Kidney capillary endothelial cell (primary cell): ENCODE measurements around the gene ZNF408.
"Not testable (repeated sequence)": the region's sequence is repeated elsewhere in the genome, so short reads cannot be mapped to it uniquely, and the experiment has no call there.

Experiments used
- DNase-seq: peaks from one replicate; pipeline ENCODE4 v3.0.0-alpha.2; 2018; ENCODE audit warnings: low spot score

The ZNF408 gene

DNA sequence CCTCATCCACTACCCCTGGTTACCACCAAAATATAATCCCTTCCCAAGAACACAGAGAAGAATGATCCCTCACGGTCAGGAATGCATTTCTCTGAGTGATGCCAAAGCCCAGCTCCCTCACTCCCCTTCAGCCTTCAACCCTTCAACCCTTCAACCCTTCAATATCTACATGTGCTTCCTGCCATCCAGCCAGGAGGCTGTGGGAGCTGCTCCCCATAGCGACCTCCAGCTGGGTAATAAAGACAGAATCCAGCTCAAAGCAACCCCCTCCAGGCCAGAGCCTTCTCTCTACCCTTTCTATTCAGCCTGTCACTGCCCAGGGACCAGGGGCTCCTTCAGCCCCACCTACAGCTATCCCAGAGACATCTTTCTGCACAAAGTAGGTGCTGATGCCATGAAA, 3.1 kb upstream of the ZNF408 start:
- no peak for DNase-seq

DNA sequence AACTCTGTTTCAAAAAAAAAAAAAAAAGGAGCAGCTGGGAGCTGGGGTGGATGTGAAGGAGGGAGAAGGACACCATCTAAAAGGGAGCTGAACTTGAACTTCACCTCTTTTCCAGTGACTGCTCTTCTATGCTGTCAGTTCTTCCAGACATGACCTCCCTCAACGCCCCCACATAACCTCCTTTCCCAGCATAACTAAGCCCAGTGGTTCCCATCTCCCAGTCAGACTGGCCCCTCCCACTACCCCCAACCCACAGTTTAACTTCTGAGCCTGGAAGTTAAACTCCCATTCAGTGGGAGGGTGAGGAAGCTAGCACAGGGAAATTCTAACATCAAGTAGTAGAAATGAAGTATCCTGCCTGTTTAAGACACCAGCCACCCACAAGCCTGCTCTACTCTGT, 2.2 kb upstream of the ZNF408 start:
- DNase-seq, result no peak

DNA sequence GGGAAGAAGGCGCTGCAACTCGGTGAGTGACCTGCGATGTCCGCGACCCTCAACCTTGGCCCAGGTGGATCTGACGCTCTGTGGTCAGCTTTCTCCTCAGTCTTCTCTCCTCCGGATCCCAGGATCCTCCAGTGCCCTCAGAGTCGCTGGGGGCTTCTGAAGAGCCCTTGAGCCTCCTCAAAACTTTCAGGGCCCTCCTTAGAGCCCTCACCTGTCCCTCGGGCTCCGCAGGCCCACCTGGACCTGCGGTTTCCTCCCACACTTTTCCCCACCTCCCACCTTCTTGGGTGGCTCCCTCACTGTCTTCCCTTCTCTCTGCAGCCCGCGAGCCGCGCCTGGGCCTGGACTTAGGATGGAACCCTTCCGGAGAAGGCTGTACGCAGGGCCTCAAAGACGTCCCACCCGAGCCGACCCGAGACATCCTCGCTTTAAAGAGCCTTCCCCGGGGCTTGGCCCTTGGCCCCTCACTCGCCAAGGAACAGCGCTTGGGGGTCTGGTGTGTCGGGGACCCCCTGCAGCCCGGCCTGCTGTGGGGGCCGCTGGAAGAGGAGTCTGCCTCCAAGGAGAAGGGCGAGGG, 335 bp downstream of the ZNF408 start:
- DNase-seq, result no peak

DNA sequence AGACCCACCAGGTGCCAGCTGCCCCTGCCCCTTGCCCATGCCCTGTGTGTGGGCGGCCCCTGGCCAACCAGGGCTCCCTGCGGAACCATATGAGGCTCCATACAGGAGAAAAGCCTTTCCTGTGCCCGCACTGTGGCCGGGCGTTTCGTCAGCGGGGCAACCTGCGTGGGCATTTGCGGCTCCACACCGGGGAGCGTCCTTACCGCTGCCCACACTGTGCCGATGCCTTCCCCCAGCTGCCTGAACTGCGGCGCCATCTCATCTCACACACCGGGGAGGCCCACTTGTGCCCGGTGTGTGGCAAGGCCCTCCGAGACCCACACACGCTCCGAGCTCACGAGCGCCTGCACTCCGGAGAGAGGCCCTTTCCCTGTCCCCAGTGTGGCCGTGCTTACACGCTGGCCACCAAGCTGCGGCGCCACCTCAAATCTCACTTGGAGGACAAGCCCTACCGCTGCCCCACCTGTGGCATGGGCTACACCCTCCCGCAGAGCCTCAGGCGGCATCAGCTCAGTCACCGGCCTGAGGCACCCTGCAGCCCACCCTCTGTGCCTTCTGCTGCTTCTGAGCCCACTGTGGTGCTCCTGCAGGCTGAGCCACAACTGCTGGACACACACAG, 4.3 kb downstream of the ZNF408 start:
- DNase-seq, result no peak

DNA sequence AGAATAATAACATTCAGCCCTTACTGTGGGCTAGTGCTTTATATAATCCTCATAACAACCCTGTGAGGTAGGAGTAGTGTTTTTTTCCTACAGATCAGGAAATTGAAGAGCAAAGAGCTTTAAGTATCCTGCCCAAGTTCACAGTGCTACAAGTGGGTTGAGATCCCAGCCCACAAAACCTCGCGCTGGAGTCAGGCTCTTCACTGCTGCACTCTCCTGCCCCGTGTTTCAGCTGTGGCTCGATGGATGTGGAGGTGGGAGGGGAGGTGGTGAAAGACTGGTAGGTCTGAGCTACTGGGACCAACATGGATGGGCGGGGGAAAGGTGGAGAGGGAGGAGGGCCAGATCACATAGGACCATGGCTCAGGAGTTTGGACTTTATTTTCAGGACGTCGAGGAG, 6.1 kb downstream of the ZNF408 start:
- no peak for DNase-seq

DNA sequence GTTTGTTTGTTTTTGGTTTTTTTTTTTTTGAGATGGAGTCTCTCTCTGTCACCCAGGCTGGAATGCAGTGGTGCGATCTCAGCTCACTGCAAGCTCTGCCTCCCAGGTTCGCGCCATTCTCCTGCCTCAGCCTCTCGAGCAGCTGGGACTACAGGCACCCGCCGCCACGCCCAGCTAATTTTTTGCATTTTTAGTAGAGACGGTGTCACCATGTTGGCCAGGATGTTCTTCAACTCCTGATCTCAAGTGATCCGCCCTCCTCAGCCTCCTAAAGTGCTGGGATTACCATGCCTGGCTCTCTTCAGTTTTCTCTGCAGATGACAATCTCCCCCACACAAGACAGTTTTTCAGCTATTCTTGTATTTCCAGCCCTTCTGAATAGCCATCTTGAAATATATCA, 8.5 kb downstream of the ZNF408 start:
- DNase-seq, result not testable (repeated sequence)

DNA sequence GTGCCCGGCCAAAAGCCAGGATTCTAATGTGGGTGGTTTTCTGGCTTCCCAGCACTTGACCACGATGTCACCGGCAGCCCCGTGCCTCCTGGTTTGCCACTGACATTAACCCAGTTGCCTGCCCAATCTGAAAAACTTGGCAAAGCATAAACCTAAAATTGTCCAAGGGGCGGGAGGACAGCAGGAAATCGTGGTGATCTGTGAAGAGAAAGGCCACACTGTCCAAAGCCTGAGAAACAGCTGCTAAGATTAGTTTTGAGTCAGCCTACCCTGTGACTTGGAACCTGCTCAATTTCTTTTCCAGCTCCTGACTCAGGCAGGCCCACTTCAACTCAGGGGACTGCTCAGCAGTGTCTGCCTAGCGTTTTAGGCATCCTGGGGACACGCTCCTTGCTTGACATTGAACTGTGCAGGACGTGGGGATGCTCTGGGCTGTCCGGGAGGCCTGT, 10.0 kb downstream of the ZNF408 start:
- DNase-seq, result no peak

DNA sequence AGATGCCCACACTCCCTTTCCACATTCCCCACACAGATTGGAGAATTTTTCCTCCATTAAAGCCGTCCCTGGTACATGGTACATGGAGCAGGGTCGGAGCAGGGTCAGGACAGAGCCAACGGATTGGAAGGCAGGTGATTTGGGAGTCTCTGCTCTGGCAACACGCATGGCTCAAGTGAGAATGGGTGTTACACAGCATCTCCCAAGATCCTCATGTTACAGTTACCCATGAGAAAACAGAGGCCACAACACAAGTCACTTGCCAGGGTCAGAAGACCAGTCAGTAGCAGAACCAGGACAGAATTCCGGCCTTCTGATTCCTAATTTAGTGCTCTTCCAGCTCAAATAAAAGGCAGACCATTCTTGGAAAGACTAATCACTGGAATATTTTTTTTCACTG, 10.5 kb downstream of the ZNF408 start:
- no peak for DNase-seq

DNA sequence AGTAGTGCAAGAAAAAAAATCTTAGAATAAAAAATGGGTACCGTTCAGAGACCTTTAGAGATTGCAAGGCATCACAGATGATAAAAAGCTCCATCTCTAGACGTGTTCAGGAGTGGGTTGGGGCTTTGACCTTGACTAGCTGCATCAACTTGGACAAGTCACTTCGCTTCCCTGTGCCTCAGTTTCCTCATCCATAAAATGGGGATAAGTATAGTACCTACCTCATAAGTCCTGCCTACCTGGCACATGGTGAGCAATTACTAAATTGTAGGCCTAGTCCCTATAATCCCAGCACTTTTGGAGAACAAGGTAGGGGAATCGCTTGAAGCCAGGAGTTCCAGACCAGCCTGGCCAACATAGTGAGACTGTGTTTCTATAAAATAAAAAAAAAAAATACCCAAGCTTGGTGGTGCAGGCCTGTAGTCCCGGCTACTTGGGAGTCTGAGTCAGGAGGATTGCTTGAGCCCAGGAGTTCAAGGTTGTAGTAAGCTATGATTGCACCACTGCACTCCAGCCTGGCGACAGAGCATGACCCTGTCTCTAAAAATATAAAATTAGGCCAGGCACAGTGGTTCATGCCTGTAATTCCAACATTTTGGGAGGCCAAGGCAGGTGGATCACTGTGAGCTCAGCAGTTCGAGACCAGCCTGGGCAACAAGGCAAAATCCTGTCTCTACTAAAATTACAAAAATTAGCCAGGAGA, 12.2 kb downstream of the ZNF408 start:
- DNase-seq, result no peak

DNA sequence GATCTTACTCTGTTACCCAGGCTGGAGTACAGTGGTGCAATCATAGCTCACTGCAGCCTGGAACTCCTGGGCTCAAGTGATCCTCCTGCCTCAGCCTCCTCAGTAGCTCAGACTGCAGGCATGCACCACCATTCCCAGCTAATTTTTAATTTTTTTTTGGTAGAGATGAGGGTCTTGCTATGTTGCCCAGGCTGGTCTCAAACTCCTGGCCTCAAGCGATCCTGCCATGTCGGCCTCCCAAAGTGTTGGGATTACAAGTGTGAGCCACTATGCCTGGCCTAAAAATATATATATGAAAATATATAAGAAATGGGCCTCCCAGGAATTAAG, 17.0 kb downstream of the ZNF408 start:
- DNase-seq, result not testable (repeated sequence)

DNA sequence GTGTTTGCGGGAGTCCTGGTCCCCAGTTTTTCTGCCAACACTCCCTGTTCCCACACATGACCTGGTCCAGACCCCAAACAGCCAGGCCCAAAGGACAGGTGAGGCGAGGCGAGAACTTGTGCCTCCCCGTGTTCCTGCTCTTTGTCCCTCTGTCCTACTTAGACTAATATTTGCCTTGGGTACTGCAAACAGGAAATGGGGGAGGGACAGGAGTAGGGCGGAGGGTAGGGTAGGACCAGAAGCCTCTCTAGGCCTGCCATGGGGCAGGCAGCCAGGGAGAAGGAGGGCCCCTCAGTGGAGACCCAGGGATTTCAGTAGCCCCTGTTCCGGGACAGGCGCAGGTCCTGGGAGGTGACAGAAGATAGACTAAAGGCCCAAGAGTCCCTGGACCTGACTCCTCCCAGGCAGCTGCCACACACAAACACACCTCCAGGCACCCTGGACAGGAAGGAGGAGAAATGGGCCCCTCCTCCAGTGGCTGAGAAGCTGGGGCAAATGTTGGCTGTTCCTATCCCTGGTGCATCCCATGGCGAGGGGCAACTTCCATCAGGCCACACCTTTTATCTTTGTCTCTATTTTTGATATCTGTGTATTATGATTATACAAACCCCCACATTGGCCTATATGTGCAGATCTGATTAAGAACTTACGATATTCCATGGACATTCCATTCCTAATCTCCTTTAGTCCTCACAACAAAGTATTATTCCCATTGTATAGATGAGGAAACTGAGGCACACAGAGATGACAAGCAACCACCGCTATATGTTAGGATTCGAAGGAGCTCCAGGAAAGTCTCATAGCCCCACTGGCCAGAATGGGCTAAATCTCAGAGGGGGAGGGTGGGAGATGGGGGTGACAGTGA, 17.6 kb downstream of the ZNF408 start:
- DNase-seq, result no peak

DNA sequence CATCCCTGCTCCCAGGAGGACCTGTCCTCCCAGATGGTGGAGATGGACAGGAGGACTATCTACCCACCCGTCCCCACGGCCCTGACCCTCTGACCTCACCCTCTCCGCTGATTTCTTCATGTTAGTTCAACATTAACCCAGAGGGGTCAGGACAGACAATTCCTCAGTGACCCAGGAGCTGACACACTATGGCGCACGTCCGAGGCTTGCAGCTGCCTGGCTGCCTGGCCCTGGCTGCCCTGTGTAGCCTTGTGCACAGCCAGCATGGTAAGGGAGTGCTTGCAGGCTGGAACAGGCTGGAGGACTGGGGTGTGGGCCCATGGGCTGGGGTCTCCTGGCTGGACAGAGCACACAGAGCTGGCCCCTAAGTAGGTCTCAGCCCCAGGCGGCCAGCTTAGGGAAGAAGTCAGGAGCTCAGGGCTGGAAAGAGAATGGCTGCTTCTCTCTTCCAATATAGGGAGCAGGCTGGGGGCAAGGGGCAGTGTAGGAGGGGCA, 18.3 kb downstream of the ZNF408 start, which contains the start of gene F2:
TSS of gene F2 (plus strand) at position 166 of the 495 bp plus-strand sequence. CDS start at position 189, 23 bp downstream.
- DNase-seq, result no peak

DNA sequence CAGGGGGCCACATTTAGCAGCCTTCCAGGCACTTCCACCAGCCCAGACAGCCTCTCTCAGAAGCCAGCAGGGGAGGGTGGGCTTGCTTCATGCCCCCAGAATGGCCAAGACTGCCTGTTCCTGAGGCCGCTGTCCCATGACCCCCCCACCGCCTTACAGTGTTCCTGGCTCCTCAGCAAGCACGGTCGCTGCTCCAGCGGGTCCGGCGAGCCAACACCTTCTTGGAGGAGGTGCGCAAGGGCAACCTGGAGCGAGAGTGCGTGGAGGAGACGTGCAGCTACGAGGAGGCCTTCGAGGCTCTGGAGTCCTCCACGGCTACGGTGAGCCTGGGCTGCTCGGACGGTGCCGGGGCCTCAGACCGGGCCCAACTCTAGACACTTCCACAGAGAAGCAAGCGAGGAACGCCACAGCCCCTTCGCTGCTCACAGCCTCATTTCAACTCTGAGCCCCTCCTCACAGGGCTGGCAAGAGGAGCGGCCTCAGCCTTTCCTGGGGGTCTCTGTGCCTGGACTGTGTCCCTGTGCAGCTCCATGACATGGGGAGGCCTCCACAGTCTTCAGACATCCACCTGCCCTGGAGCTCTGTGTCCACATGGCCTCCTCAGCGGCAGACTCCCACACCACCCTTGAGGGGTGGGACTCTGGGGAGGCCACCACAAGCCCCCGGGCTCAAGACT, 18.9 kb downstream of the ZNF408 start:
- no peak for DNase-seq

DNA sequence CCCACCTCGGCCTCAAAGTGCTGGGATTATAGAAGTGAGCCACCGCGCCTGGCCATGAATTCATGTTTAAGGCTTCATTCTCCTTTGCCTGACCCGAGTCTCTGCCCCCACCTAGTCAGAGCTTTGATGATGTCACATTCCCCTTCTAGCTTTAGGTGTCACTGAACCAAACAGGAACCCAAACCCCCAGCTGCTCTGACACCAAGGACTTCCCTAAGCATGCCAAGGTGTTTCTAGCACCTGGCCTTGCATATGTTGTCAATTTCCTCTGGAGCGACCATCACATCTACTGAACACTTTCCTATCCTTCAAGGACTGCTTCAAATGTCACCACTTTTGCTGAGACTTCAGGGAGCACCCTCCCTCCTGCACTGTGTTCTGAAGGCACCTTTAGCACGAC, 20.5 kb downstream of the ZNF408 start:
- no peak for DNase-seq

DNA sequence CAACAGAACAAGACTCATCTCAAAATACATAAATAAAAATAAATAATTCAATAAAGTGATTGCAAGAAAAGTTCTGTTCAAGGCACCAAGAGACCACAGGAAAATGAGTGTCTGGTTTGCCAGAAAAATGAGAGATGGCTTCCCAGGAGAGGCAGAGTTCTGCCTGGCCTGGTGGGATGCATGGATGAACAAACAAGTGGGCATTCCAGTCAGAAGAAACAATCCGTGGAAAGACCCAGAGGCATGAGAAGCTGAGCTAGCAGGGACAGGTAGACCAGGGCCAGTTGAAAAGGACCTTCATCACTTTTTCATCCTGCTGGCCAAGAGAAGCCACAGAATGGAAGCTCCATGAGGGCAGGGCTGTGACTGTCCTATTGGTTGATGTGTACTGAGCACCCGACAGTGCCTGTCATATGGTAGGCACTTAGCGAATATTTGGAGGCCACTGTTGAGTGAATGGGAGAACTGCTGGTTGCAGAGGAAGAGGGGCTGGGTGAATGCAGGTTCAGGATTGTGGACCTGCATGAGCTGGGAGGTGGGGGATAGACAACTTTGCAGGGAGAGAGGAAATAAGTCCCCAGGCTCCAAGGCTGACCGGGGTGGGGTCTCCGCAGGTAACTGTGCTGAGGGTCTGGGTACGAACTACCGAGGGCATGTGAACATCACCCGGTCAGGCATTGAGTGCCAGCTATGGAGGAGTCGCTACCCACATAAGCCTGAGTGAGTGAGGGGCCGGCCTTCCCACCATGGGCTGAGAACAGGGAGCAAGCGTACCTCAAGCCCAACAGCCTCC, 21.9 kb downstream of the ZNF408 start:
- DNase-seq, result no peak

DNA sequence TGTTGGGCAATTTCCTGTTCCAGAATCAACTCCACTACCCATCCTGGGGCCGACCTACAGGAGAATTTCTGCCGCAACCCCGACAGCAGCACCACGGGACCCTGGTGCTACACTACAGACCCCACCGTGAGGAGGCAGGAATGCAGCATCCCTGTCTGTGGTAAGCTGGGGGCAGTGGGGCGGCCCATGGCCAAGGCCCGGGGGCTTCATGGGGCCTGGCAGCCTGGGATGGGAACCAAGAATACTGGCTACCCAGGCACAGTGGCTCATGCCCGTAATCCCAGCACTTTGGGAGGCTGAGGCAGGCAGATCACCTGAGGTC, 22.5 kb downstream of the ZNF408 start:
- DNase-seq, result no peak

DNA sequence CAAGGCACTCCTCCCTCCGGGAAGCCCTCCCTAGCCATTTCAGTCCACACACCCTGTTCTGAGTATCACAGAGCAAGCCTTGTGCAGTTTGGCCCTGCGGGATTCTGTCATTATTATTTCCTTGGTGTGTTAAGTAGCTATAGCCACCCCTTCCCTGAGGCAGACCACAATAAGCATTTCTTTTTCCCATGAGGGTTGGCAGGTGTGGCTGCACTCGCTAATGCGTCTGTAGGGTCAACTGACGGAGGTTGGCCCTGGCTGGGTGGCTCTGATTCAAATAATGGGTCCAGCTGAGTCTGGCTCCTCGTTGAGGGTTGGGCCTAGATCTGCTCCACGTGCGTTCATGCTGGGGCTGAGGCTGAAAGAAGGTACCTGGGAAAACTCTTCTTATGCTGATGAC, 23.3 kb downstream of the ZNF408 start:
- DNase-seq, result no peak

DNA sequence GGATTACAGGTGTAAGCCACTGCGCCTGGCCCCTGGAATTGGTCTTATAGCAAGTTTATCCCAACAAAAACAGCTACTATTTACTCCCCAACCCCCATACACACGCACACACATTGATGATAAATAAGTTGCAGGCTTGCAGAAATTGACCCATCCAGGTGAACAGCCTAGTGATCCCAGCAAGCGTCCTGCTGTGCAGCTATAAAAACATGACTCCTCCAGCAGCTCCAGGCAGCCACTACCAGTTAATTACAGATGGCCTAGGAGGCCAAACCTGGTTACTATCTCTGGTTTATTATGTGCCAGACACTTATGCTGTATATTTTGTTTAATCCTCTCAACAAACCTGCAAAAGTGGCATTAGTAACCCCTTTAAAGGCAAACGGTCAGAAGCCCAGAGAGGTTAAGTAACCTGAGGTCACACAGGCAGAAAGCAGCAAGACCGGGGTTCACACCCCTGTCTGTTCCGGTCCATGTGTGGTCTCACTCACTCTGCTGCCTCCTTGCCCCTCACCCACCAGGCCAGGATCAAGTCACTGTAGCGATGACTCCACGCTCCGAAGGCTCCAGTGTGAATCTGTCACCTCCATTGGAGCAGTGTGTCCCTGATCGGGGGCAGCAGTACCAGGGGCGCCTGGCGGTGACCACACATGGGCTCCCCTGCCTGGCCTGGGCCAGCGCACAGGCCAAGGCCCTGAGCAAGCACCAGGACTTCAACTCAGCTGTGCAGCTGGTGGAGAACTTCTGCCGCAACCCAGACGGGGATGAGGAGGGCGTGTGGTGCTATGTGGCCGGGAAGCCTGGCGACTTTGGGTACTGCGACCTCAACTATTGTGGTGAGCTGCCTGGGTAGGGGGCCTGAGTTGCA, 24.7 kb downstream of the ZNF408 start:
- no peak for DNase-seq

DNA sequence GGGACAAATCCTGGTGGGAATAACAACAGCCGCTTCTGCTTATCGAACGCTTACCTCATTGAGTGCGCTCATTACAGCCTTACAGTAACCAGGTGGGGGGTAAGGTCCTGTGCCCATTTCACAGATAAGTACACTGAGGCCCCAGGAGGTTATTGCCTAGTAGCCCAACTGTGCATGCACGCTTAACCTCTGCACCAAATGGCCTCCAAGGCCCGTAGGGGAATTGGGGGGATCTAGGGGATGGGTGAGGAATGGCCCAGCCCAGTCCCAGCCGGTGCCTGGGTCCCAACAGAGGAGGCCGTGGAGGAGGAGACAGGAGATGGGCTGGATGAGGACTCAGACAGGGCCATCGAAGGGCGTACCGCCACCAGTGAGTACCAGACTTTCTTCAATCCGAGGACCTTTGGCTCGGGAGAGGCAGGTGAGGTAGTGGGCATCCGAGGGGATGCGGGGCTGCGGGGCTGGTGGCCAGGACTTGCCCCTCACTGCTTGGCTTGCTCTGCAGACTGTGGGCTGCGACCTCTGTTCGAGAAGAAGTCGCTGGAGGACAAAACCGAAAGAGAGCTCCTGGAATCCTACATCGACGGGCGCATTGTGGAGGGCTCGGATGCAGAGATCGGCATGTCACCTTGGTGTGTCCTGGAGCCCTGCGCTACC, 25.5 kb downstream of the ZNF408 start:
- no peak for DNase-seq
